ENCODE data around the gene ARL15.
A peak's percentile ranks its signal among the peaks of the same experiment; 100 is the strongest.
"Not testable (repeated sequence)": the region's sequence is repeated elsewhere in the genome, so short reads cannot be mapped to it uniquely, and the experiment has no call there.

ARL15 gene

DNA sequence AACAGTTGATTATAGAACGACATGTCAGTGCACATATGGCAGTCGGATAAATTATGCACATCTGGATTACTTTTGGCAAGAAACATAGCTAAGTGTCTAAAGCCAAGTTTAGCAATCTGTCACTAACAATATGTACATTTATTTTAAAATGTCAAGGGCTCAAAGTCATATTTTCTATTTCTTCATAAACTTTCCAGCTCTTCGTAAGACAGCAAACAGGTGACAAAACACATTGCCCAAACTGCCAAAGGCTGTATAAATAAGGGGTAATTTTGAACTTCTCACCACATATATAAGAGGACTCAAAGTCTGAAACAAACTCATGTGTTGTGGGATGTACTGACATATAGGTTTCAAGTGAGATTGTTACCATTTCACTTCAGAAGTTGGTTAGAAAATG is 237.2 kb downstream of the ARL15 start:
- DNase-seq (ENCODE audit: insufficient read length, low spot score): no peak
- FAIRE-seq: no peak

DNA sequence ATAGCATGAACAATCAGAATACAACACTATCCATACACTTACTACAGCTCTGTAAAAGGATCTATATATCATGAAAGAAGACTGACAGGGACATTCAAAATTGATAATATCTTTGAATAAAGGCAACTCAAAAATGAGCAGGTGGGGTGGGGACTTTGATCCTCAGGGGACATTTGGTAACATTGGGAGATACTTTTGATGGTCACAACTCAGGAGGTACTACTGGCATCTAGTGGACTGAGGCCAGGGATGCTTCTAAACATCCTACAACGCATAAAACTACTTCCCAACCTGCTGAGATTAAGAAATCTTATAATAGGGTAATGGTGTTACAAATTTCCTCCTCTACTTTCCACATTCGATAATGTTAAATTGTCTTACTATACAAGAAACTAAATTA is 243.9 kb downstream of the ARL15 start:
- DNase-seq (ENCODE audit: insufficient read length, low spot score) (no peak), FAIRE-seq (no peak)
- TF ChIP-seq, protein P1, sequence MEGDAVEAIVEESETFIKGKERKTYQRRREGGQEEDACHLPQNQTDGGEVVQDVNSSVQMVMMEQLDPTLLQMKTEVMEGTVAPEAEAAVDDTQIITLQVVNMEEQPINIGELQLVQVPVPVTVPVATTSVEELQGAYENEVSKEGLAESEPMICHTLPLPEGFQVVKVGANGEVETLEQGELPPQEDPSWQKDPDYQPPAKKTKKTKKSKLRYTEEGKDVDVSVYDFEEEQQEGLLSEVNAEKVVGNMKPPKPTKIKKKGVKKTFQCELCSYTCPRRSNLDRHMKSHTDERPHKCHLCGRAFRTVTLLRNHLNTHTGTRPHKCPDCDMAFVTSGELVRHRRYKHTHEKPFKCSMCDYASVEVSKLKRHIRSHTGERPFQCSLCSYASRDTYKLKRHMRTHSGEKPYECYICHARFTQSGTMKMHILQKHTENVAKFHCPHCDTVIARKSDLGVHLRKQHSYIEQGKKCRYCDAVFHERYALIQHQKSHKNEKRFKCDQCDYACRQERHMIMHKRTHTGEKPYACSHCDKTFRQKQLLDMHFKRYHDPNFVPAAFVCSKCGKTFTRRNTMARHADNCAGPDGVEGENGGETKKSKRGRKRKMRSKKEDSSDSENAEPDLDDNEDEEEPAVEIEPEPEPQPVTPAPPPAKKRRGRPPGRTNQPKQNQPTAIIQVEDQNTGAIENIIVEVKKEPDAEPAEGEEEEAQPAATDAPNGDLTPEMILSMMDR (IDR thresholded peaks at IDR 0.05; ENCODE audit: insufficient read depth, missing control alignments): peak; percentile 4

More for the DNA sequence above, 237.2 kb downstream of the ARL15 start:
- TF ChIP-seq, protein P1 (IDR thresholded peaks at IDR 0.05; ENCODE audit: insufficient read depth, missing control alignments): no peak

DNA sequence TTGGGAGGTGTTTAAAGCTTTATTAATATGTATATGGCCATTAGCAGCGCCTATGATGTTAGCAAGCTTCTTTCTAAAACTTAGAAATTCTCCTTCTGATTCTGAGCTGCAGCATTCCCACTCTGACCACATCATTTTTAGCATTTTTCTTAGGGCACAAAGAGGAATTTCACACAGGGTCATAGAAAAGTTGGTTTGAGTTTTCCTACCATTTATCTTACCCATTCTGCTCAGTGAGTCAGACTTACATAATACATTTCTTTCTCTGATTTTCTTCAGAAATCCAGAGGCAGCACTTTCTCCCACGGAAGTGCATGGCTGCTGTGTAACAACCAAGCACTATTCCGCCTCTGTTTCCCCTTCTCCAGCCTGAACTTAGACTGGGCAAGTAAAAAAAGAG is 246.6 kb downstream of the ARL15 start:
- FAIRE-seq (no peak), DNase-seq (ENCODE audit: insufficient read length, low spot score) (no peak)
- TF ChIP-seq, protein P1 (IDR thresholded peaks at IDR 0.05; ENCODE audit: insufficient read depth, missing control alignments): no peak

DNA sequence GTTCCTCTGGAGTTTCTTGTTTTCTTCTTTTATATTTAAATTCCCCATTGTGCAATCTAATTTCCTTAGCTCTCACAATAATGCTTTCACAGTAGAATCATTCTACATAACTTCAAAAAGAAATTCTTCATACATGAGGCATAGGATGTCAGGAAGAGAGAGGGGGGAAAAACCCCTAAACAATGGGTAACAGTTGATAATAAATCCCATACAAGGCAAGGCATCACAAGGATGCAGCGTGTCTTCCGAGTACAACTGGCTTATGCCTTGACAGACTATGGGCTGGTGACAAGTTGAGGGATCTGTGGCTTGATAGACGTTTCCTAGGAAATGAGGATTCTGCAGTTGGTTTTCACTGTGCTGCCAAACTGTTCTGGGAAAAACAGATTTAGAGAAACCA is 247.4 kb downstream of the ARL15 start:
- TF ChIP-seq, protein P1 (IDR thresholded peaks at IDR 0.05; ENCODE audit: insufficient read depth, missing control alignments): no peak
- FAIRE-seq: no peak
- DNase-seq (ENCODE audit: insufficient read length, low spot score): no peak

DNA sequence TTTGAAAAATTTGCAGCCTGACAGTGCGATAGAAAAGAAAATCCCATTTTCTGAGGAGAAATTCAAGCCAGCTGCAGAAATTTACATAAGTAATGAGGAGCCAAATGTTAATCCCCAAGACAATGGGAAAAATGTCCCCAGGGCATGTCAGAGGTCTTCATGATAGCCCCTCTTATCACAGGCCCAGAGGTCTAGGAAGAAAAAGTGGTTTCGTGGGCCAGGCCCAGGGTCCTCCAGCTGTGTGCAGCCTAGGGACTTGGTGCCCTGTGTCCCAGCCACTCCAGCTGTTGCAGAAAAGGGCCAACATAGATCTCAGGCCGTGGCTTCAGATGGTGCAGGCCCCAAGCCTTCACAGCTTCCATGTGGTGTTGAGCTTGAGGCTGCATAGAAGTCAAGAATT is 249.5 kb downstream of the ARL15 start:
- DNase-seq (ENCODE audit: insufficient read length, low spot score); FAIRE-seq: not testable (repeated sequence)

DNA sequence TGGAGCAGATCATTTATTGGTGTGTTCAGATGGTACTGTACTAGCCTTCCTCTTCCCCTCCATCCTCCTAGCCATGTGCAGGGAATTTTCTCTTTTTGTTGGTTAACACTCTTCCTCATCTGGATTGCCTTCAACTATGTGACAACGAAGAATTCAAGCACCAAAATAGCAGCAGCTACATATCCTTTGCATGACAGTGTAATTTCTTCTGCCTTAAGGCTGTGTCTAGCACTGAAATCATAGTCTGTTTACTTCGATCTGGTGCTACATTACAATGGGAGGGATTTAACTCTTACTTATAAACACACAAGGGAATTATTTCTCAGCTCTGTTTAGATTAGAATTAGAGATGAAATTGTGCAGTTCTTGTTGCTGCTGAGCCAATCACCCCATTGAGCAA is 260.4 kb downstream of the ARL15 start:
- FAIRE-seq: peak; percentile 16
- no peak for DNase-seq (ENCODE audit: insufficient read length, low spot score)
- TF ChIP-seq, protein P1 (IDR thresholded peaks at IDR 0.05; ENCODE audit: insufficient read depth, missing control alignments): no peak

DNA sequence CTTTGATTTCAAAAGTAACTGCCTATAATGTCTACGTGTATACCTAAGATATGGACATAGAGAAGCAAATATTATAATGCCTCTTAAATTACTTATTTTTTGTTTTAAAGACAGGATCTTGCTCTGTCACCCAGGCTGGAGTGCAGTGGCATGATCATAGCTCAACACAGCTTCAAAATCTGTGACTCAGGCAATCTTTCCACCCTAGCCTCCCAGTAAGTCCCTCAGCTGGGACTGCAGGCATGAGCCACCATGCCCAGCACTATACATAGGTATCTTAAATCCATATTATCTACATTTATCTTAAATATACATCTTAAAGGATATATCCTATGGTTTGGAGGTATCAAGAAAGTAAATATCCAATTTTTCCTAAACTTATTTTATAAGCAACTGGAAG is 261.2 kb downstream of the ARL15 start:
- DNase-seq (ENCODE audit: insufficient read length, low spot score) (no peak), FAIRE-seq (no peak)
- TF ChIP-seq, protein P1 (IDR thresholded peaks at IDR 0.05; ENCODE audit: insufficient read depth, missing control alignments): no peak

Measured in D721Med (cell line).